Dermis microvascular lymphatic vessel endothelial cell (primary cell): Measurements from ENCODE around the gene TRIM42. TPM values are rescaled to one million over a fixed set of nuclear protein-coding genes. Genes with fewer than 3 reads are reported as not detected.

Source experiments
- DNase-seq, 2 donors: peaks; one replicate each; pipeline versions ENCODE4 v3.0.0 to v3.0.0-alpha.2; 2010; ENCODE audit warnings: low read depth in 2 of 2
- total RNA-seq: library from RNA; depleted of rRNA; stranded (reverse); fragments of >200 nt; gene quantifications from 2 replicates; pipeline ENCODE4 v1.2.1, GENCODE V29; 2014

TRIM42 gene
- total RNA-seq, result not detected in 2 replicates

GRCh38 chr3:140677764-140678163 lies at the start of gene TRIM42:
TRIM42 (plus strand) TSS chr3:140678064; CDS start chr3:140678230, 166 bp downstream.
- DNase-seq, result no peak

- DNase-seq, result no peak
Measured at GRCh38 chr3:140628606-140629005, 49.3 kb upstream of the TRIM42 start.

- peak in 1 of 2 donors; percentile 74 for DNase-seq
Measured at GRCh38 chr3:140629357-140630137, 48.3 kb upstream of the TRIM42 start.

GRCh38 chr3:140630366-140630765 lies 47.5 kb upstream of the TRIM42 start:
- DNase-seq, result no peak

GRCh38 chr3:140630866-140631265 lies 47.0 kb upstream of the TRIM42 start:
- no peak for DNase-seq

GRCh38 chr3:140635276-140635675 lies 42.6 kb upstream of the TRIM42 start:
- DNase-seq, result no peak

GRCh38 chr3:140636406-140637138 lies 41.3 kb upstream of the TRIM42 start:
- peak in 1 of 2 donors; percentile 19 for DNase-seq

- DNase-seq, result no peak
Measured at GRCh38 chr3:140651287-140651686, 26.6 kb upstream of the TRIM42 start.

GRCh38 chr3:140655678-140656077 lies 22.2 kb upstream of the TRIM42 start:
- DNase-seq, result no peak

- DNase-seq, result no peak
Measured at GRCh38 chr3:140664111-140664510, 13.8 kb upstream of the TRIM42 start.

GRCh38 chr3:140682586-140682985 lies 4.7 kb downstream of the TRIM42 start:
- DNase-seq, result no peak

GRCh38 chr3:140686128-140686527 lies 8.3 kb downstream of the TRIM42 start:
- DNase-seq, result no peak

GRCh38 chr3:140686948-140687347 lies 9.1 kb downstream of the TRIM42 start:
- no peak for DNase-seq

- no peak for DNase-seq
Measured at GRCh38 chr3:140695361-140696061, 17.6 kb downstream of the TRIM42 start.

GRCh38 chr3:140699516-140700231 lies 21.8 kb downstream of the TRIM42 start:
- DNase-seq, result no peak

- no peak for DNase-seq
Measured at GRCh38 chr3:140702281-140702680, 24.4 kb downstream of the TRIM42 start.

- no peak for DNase-seq
Measured at GRCh38 chr3:140703496-140703895, 25.6 kb downstream of the TRIM42 start.

- no peak for DNase-seq
Measured at GRCh38 chr3:140704733-140705132, 26.9 kb downstream of the TRIM42 start.

GRCh38 chr3:140705954-140706353 lies 28.1 kb downstream of the TRIM42 start:
- no peak for DNase-seq

GRCh38 chr3:140706360-140706759 lies 28.5 kb downstream of the TRIM42 start:
- DNase-seq, result no peak

GRCh38 chr3:140708815-140709214 lies 31.0 kb downstream of the TRIM42 start:
- DNase-seq, result no peak

GRCh38 chr3:140709751-140710150 lies 31.9 kb downstream of the TRIM42 start:
- DNase-seq, result no peak
